ENCODE data around the gene EVPL.

The EVPL gene

DNA sequence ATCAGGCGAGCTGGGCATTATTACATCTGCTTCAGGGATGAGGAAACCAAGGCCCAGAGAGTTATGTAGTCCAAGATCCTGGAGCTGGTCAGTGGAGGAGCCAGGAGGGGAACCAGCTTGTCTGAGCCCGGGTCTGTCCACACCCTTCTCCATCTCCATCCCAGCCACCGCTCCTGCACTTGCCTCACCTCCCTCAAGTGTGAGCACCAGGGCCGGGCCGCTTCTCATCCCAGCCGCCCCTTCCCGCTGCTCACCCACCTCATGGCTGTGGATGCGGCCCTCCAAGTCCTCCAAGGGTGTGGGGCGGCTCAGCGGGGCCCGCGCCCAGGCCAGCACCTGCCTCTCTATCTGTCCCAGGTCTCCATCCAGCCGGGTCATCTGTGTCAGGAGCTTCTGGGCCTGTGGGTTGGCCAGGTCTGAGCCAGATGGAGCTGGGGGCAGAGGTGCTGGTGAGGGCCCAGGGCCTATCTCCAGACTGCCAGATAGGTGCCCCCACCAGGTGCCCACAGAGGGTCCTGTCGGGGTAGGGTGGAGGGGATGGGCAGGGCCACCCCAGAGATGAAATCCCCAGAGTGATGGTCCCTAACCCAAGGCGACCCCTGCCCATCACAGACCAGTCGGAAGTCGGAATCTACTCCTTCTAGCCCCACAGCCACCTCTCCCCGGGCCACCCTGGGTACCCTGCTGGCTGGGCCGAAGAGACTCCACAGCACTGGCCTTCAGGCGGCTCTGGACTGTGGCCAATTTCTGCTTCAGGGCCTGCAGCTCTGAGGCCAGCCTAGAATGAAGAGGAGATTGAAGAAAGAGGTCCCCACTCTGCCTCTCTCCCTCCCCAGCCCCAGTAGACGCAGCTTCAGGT is 9.4 kb downstream of the EVPL start:
- DNase-seq, result no peak

GRCh38 chr17:76014925-76015261 is 12.2 kb downstream of the EVPL start:
- DNase-seq, result no peak

GRCh38 chr17:76014100-76014924 is 12.8 kb downstream of the EVPL start:
- peak; percentile 59 to 92 for DNase-seq

DNA sequence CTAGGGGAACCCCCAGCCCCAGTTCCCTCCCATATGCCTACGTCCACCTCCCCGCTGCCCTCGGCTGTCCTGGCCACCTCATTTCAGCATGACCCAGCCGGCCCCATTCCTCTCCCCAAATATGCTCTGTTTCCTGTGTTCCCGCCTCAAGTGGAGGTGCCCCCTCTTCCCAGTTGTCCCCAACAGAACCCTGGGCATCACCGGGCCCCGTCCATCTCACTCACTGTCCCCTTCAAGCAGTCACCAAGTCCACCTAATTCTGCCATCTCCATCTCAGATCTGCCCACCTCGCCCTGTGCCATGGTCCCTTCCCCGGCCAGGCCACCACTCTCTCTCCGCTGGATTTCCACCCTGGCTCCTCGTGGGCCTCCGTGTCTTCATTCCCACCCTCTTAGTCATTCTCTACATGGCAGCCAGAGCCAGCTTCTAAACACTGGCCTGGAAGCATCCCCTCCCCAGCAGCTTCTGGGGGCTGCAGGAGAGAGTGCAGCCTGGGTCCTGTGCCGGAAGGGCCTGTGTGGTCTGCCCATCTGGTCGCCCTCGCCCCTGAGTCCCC is 13.7 kb downstream of the EVPL start:
- no peak for DNase-seq

DNA sequence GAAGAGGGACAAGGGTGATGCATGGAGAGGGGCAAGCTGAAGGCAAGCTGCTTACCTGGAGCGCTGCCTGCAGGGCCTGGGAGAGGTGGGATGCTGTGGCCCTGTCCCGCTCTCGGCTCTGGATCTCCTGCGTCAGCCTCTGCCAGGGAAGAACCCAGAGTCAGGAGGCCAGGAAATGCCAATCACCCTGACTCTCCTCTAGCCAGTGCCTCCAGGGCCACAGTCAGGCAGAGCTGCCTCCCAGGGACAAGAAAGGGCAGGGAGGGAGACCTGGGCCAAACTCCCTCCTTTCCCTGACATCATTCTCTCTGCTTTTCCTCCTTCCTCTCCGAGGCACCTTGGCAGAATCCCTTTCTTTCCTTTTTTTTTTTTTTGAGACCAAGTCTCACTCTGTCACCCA is 15.2 kb downstream of the EVPL start:
- no peak for DNase-seq

- DNase-seq, result no peak
Observed at GRCh38 chr17:76009969-76010661, 17.0 kb downstream of the EVPL start.

DNA sequence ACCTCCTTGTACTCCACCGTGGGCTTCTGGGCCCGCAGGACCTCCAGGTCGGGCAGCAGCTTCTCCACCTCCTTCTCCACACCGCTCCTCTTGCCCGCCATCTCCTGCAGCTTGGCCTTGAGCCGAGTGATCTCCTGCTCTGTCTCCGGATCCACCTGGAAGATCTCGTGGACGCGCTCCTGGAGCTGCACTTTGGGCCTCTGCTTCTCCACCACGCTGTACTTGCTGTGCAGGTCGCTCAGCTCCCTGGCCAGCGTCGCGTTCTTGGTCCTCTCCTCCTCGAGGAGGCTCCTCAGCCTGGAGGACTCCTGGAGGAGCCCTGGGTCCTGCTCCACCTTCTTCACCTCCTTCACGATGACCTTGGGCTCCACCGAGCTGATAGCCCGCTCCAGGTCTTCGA is 17.7 kb downstream of the EVPL start:
- DNase-seq, result no peak

DNA sequence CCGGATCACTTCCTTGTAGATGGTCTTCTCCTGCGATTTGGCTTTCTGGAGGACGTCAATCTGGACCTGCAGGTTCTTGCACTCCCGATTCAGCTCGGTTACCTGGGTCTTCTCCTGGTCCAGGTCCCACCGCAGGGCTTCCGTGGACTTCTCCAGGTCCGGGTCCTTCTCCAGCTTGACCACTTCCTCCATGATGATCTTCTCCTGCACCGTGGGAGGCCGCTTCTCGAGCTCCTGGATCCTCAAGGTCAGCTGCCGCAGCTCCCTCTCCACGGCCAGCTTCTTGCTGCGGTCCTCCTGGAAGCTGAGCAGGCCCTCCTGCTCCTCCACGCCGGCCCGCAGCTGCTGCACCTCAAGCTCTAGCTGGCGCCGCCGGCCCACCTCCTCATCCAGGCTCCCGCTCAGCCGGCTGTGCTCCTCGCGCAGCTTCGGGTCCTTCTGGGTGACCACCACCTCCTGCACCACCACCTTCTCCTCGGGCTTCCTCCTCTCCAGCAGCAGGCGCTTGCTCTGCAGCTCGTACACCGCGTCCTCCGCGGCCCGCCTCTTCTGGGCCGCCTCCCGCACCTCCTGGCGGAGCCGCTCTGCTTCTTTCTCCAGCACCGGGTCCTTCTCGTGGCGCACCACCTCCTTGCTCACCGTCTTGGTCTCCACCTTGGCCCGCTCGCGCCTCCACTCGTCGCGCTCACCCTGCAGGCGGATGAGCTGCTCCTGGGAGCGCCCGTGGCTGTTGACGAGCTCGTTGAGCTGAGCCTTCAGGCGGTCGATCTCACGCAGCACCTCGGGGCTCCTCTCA is 18.3 kb downstream of the EVPL start:
- DNase-seq, result no peak

DNA sequence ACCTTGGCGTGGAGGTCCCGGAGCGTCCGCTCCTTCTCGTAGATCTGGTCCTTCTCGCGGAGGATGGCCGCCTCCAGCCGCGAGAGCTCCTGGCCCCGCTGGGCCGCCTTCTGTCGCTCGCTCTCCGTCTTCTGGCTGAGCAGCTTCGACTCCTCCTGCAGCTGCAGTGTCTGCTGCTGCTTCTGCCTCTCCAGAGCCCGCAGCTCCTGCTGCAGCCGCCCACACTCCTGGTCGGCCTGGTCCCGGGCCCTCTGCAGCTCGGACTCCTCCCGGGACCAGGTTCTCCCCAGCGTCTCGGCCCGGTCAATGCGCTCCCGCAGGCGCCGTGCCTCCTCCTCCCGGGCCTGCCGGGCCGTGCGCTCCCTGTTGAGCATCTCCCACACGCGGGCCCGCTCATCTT is 18.9 kb downstream of the EVPL start:
- no peak for DNase-seq

- no peak for DNase-seq
Observed at GRCh38 chr17:76007850-76008165, 19.3 kb downstream of the EVPL start.

GRCh38 chr17:76007131-76007849 is 19.8 kb downstream of the EVPL start:
- DNase-seq, result no peak

DNA sequence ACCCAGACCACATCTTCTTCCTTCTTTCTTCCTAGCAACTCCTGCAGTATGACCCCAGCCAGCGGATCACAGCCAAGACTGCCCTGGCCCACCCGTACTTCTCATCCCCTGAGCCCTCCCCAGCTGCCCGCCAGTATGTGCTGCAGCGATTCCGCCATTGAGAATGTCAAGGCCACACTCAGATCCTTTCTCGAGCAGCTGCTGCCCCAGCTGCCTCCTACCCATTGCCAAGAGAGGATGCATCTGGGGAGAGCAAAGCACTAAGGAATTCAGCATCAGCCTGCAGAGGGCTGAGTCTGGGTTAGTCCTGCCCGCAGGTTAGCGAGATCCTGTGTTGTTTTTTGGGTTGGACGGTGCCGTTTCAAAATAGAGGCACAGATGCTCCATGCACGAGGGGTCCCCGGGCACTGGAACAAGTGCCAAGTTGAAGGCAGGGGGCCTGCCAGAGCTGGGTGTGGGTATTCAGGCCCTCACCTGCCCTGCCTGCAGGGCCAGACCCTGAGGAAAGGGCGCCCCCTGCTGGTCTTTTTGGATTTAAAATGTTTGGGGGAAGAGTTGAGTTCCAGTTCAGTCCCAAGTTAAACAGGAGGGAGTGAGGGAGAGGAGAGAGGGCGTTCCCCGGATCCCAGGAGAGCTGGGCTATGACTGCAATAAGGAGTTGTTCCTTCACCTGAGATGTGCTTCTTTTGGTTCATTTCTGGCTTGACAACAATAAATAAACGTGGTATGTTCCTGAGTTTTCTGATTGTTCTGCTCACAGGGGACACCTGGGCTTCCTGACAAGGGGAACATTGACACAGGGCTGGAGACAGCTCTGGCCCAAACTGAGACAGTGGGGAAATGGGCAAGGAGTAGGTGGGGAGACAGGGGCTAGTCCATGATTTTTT is 21.6 kb downstream of the EVPL start:
- DNase-seq, result peak; percentile 43 to 85

DNA sequence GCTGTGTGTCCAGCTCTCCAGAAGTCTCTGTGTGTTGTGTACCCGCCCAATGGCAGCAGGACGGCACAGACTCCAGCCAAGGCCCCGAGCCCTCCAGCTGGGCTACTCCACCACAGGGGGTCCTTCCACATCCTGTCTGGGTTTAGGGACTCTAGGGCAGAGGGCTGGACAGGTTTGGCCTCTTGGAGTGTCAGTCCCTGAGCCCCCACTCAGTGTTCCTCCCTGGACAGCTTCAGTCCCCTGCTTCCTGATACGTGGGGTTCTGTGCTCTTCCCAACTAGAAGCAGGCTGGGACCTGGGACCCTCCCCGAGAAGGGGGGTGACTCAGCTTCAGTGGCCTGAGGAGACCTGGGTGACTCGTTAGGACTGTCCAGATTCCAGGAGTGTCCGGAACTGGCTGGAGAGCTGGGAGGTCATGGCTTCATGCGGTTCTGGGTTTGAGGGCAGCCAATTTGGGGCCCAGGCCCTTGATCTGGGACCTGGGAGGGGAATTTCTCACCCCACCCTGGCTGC is 22.3 kb downstream of the EVPL start:
- DNase-seq, result no peak

DNA sequence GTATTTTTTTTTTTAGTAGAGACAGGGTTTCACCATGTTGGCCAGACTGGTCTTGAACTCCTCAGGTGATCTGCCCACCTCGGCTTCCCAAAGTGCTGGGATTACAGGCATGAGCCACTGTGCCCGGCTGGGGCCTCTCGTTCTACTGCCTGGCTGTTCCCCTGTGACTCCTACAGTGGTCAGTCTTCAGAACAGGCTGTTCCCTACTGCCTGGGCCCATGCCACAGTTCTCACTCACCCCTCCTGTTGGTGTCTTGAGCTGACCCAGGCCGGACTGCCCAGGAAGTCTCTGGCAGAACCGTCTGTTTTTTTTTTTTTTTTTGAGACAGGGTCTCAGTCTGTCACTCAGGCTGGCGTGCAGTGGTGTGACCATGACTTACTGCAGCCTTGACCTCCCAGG is 23.2 kb downstream of the EVPL start:
- DNase-seq, result no peak

DNA sequence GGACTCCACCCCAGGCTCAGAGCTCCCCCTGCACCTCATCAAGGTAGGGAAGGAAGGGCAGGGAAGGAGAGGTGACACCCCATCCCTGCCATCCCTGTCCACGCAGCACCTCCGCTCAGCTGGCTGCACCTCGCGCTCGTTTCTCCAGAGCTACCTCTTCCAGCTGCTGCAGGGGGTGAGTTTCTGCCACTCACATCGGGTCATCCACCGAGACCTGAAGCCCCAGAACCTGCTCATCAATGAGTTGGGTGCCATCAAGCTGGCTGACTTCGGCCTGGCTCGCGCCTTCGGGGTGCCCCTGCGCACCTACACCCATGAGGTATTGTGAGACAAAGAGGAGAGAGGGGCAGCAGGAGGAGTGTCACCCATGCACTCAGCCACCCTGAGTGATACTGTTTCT is 25.0 kb downstream of the EVPL start:
- DNase-seq, result no peak

GRCh38 chr17:76000755-76001521 is 26.2 kb downstream of the EVPL start, which contains the start of gene CDK3:
Gene CDK3, plus strand, starts transcription at chr17:76000855. Its CDS starts 571 bp downstream, at chr17:76001426.
- no peak for DNase-seq

DNA sequence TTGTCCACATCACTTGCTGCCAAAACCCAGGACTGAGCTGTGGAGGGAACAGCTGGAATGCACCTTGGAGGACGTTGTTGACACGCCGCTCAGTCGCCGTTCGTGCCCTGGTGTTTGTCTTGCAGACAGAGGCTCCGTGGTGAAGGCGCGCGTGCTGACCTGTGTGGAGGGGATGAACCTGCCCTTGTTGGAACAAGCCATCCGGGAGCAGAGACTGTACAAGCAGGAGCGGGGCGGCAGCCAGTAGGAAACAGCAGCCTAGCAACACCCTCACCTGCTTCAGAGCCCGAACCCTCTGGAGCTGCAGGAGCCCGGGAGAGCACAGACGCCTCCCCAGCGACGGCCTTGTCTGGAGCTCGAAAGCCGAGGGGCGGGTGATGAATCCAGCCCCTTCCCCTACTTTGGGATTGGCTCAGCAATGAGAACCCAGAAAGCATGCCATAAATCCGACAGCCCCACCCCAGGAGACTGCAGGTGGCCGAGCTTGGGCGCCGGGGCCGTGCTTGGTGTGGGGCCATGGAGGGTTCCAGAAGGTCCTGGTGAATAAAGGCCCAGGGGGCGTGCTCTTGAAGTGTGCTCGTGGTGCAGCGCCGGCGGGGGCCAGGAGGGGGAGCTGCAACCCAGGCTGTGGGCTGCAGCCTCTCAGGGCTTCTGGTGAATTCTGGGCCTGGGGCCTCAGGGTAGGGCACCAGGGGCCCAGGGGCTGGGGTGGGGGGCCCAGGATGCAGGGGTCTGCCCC is 26.9 kb downstream of the EVPL start:
- peak; percentile 23 to 76 for DNase-seq

DNA sequence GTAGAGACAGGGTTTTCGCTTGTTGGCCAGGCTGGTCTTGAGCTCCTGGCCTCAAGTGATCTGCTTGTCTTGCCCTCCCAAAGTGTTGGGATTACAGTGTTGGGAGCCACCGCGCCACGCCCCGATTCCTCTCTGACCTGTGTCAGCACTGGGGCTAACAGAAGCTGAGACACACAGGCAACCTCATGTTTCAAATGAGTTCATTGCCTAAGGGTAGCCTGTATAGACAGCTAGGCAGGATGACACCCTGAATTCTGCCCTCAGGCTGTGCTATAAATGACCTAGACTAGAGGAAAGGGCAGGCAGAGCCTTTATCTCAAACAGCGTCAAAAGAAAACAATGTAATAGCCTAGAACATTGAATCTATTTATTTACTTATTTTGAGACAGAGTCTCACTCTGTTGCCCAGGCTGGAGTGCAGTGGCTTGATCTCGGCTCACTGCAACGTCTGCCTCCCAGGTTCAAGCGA is 28.7 kb downstream of the EVPL start:
- no peak for DNase-seq
